Heart left ventricle (tissue), 16 donors: ENCODE measurements around the gene ZNF771. TPM values are rescaled to one million over a fixed set of nuclear protein-coding genes. Genes with fewer than 3 reads are reported as not detected.

Experiments
- ATAC-seq, 4 donors: fragments of 200-7000 bp; cut with Tn5 transposase; one replicate each; pipeline ENCODE4 v1.9.1; 2020 to 2022; ENCODE audit warnings: moderate library complexity in 4 of 4, mild to moderate bottlenecking in 3 of 4, moderate number of reproducible peaks in 1 of 4
- DNase-seq, 5 donors: peaks; one replicate each; pipeline ENCODE4 v3.0.0-alpha.2; 2020
- H3K27ac ChIP-seq, 12 donors: fragments of 200-600 bp; sonication (generic) in 4 of 12; one replicate each; pipeline versions ENCODE4 v1.5.0 to v1.8.0; 2016 to 2022; ENCODE audit warnings: mild to moderate bottlenecking in 2 of 12
- H3K27me3 ChIP-seq, 9 donors: fragments of 200-600 bp; sonication (generic) in 2 of 9; one replicate each; pipeline versions ENCODE4 v1.5.1 to v1.8.0; 2016 to 2022; ENCODE audit warnings: mild to moderate bottlenecking in 3 of 9
- H3K36me3 ChIP-seq, 9 donors: fragments of 200-600 bp; sonication (generic) in 2 of 9; one replicate each; pipeline versions ENCODE4 v1.5.0 to v1.8.0; 2018 to 2022; ENCODE audit warnings: mild to moderate bottlenecking in 2 of 9
- H3K4me1 ChIP-seq, 12 donors: fragments of 200-600 bp; sonication (generic) in 4 of 12; one replicate each; pipeline versions ENCODE4 v1.5.0 to v1.8.0; 2016 to 2022; ENCODE audit warnings: mild to moderate bottlenecking in 3 of 12
- H3K4me3 ChIP-seq, 12 donors: fragments of 200-600 bp; sonication (generic) in 4 of 12; one replicate each; pipeline versions ENCODE4 v1.5.0 to v1.8.0; 2017 to 2022; ENCODE audit warnings: mild to moderate bottlenecking in 9 of 12, moderate library complexity in 4 of 12
- H3K9me3 ChIP-seq, 12 donors: fragments of 200-600 bp; sonication (generic) in 4 of 12; one replicate each; pipeline versions ENCODE4 v1.5.0 to v1.8.0; 2016 to 2022; ENCODE audit warnings: mild to moderate bottlenecking in 1 of 12
- POLR2A ChIP-seq, 2 donors: fragments of 450-650 bp; IDR thresholded peaks; one replicate each; pipeline ENCODE4 v1.6.1; 2017; ENCODE audit warnings: antibody characterized with exemption in 2 of 2, mild to moderate bottlenecking in 2 of 2, moderate library complexity in 2 of 2
- WGBS, 4 donors: extraction: QIAGEN DNeasy Blood & Tissue Kit in 2 of 4; methylation state at CpG; one replicate each; pipeline versions ENCODE4 v1.1.5 to v1.1.7; 2013 to 2018; 5-methylcytosine and 5-hydroxymethylcytosine counted together
- intact Hi-C, 10 donors: fragments of 100-400 bp; cut with DNase I; formaldehyde crosslinking; loops; one replicate each; pipeline versions ENCODE4 v1.11.1 to v1.14.2; 2022
- polyA plus RNA-seq, 2 donors: library from polyadenylated mRNA; stranded (reverse); fragments of 200-250 nt; gene quantifications; one replicate each; pipeline ENCODE4 v1.2.3, GENCODE V29; 2013
- total RNA-seq, 9 donors: library from RNA; depleted of rRNA in 2 of 9; stranded (reverse); fragments of >200 nt in 2 of 9; fragmentation: NEBNext Ultra II Directional in 3 of 9; extraction: Animal tissue kit (Norgen Biotek cat#: 25700) in 3 of 9; gene quantifications; one replicate each; pipeline versions ENCODE4 v1.1.0 to v1.2.4, GENCODE V29; 2016 to 2023
- TF ChIP-seq, protein P1 (sequence below), 12 donors: fragments of 200-600 bp; sonication (generic) in 4 of 12; IDR thresholded peaks; one replicate each; pipeline versions ENCODE4 v1.5.0 to v1.8.0; 2018 to 2022; ENCODE audit warnings: antibody characterized with exemption in 12 of 12, mild to moderate bottlenecking in 5 of 12
- donor health status: ischemic (EF 13 %, LVEDD 7.1; RV severe dilation, severe dysfunction).
- donor health status: healthy with polysubstance abuse.
- donor health status: DM: no; HTN: yes; CAD: no.
- donor health status: DM: no; HTN: no; CAD: no.
- donor health status: ischemic (EF 25% LVEDD 6.9; RV normal size, moderate dysfunction).
- donor health status: ischemic (EF 25% LVEDD 5.7; RV mildly dilated, moderate dysfunction).
- donor health status: healthy.
- donor health status: DM: yes; HTN: yes; CAD: no.
- donor health status: ischemic (EF 35%, LVEDD 5.7; RV mildly dilated, moderate dysfunction).
- donor health status: nonischemic (EF 11% LVEDD 7.7; RV severe dilation, severe dysfunction).
- donor health status: DM: yes; HTN: yes; CAD: no.
- donor health status: PGD.
- donor health status: ischemic (EF 29% LVEDD 5.4; RV normal size, mild dysfunction).
- donor health status: nonischemic (EF 23%, LVEDD 6.1; RV moderate dilation, normal function).

ZNF771 gene
- total and polyA plus RNA-seq, 11 donors = 4.4 to 18.8 (median 6.8) TPM

- WGBS, 4 donors = 18 to 23% (median 21%) methylated on average over 11 of the region's 11 CpGs
- Histone ChIP-seq H3K27ac (peak overlapping the region; percentile 64 to 95 (median 88)), H3K27me3 (no peaks in the 10 kb centered on the region), H3K4me3 (peak overlapping the region; percentile 6 to 60 (median 52)), H3K4me1 (peaks cover 0 to 42% (median 28%) of the 10 kb centered on the region in 12 donors), H3K9me3 (no peaks in the 10 kb centered on the region), H3K36me3 (peaks cover 0 to 9% (median 2%) of the 10 kb centered on the region in 9 donors)
- no peak for DNase-seq
- intact Hi-C loops = loop anchor here in 1 of 10 donors (2.0 kb wide), 1 partner anchor 17 kb away; the partner anchor contains the start of gene CD2BP2
- no peak for ATAC-seq
- TF ChIP-seq, protein P1, sequence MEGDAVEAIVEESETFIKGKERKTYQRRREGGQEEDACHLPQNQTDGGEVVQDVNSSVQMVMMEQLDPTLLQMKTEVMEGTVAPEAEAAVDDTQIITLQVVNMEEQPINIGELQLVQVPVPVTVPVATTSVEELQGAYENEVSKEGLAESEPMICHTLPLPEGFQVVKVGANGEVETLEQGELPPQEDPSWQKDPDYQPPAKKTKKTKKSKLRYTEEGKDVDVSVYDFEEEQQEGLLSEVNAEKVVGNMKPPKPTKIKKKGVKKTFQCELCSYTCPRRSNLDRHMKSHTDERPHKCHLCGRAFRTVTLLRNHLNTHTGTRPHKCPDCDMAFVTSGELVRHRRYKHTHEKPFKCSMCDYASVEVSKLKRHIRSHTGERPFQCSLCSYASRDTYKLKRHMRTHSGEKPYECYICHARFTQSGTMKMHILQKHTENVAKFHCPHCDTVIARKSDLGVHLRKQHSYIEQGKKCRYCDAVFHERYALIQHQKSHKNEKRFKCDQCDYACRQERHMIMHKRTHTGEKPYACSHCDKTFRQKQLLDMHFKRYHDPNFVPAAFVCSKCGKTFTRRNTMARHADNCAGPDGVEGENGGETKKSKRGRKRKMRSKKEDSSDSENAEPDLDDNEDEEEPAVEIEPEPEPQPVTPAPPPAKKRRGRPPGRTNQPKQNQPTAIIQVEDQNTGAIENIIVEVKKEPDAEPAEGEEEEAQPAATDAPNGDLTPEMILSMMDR (IDR thresholded peaks at IDR 0.05) = peak in 4 of 12 donors; percentile 1 to 2 (median 2)
- TF ChIP-seq POLR2A (IDR thresholded peaks at IDR 0.05) = no peak
Measured at GRCh38 chr16:30371248-30371816, 36.1 kb upstream of the ZNF771 start.

DNA sequence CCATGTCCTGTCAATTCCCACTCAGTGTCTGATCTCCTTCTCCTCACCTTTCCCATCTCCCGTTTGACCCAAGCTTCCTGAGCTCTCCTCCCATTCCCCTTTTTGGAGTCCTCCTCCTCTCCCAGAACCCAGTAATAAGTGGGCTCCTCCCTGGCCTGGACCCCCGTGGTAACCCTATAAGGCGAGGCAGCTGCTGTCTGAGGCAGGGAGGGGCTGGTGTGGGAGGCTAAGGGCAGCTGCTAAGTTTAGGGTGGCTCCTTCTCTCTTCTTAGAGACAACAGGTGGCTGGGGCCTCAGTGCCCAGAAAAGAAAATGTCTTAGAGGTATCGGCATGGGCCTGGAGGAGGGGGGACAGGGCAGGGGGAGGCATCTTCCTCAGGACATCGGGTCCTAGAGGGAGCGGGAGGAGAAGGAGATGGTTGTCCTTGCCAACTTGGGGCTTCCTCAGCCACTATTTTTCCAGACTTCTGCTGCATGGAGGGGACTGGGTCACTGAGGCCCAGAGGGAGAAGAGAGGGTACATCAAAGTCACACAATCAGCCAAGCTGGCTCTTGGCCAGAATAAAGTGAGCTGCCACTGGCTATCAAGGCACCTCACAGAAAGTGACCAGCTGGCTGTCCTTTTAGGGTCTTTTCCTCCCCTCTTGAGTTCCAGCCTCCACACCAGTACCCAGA lies 35.2 kb upstream of the ZNF771 start:
- no peak for TF ChIP-seq POLR2A (IDR thresholded peaks at IDR 0.05)
- TF ChIP-seq, protein P1 (IDR thresholded peaks at IDR 0.05) = no peak
- ATAC-seq (no peak), DNase-seq (peak in 2 of 5 donors; percentile 30 to 32)
- H3K27ac ChIP-seq = peak overlapping the region in 8 of 12 donors; percentile 57 to 95 (median 88)
- H3K9me3 ChIP-seq = no peaks in the 10 kb centered on the region
- peaks cover 0 to 41% (median 26%) of the 10 kb centered on the region in 12 donors for H3K4me1 ChIP-seq
- peaks cover 0 to under 1% (median 0%) of the 10 kb centered on the region in 9 donors for H3K36me3 ChIP-seq
- intact Hi-C loops = no loop called here
- H3K27me3 ChIP-seq = no peaks in the 10 kb centered on the region
- WGBS, 4 donors = 72 to 76% (median 74%) methylated on average over 6 of the region's 6 CpGs
- H3K4me3 ChIP-seq = no peak overlapping the region

DNA sequence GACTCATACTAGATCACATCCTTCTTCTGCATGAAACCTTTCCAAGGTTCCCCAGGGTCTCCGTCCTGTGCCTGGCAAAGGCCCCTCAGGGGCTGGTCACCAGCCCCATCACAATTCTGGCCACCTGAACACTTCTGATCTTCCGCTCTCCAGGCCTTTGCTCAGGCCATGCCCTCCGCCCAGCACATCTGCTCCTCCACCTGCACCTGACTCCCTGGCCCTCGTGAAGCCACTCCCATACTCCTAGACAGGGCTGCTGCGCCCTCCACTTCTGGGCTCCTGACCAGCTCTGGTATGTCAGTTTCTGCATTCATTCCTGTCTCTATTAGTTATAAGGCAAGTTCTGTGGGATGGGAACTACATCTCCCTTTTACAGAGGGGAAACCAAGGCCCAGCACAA lies 34.7 kb upstream of the ZNF771 start:
- H3K27ac ChIP-seq = peak overlapping the region in 3 of 12 donors; percentile 85 to 89 (median 88)
- intact Hi-C loops = no loop called here
- no peaks in the 10 kb centered on the region for H3K27me3 ChIP-seq
- no peaks in the 10 kb centered on the region for H3K36me3 ChIP-seq
- WGBS, 4 donors = 90 to 92% (median 91%) methylated on average over 5 of the region's 5 CpGs
- DNase-seq (no peak), ATAC-seq (no peak)
- no peak overlapping the region for H3K4me3 ChIP-seq
- peaks cover 0 to 40% (median 24%) of the 10 kb centered on the region in 12 donors for H3K4me1 ChIP-seq
- TF ChIP-seq, protein P1 (IDR thresholded peaks at IDR 0.05) = no peak
- no peak for TF ChIP-seq POLR2A (IDR thresholded peaks at IDR 0.05)
- H3K9me3 ChIP-seq = no peaks in the 10 kb centered on the region

DNA sequence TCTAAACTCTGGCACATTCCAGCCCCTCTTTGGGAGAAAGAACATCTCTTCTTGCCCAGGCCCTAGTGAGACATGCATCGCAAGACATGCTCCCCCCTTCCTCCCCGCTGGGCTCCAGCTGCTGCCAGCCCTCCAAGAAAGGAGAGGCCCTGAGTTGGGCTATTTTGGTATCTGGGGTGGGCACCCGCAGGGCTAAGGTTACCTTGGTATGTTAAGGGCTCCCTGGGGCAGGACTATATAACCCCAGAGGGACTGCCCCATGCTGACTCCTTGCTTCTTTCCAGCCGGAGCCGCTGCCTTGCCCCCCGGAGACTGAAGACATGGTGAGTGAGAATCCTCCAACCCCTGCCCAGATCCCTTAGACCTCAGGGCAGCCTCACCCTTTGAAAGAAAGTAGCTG lies 32.9 kb upstream of the ZNF771 start, which contains the start of gene MYL11:
Gene MYL11 (plus strand): TSS at position 265 of the 400 bp plus-strand sequence. CDS start 56 bp downstream, at position 321.
- DNase-seq = peak in 1 of 5 donors; percentile 15
- Histone ChIP-seq H3K27me3 (no peaks in the 10 kb centered on the region), H3K4me1 (peaks cover 0 to 34% (median 22%) of the 10 kb centered on the region in 12 donors), H3K36me3 (no peaks in the 10 kb centered on the region), H3K9me3 (no peaks in the 10 kb centered on the region), H3K4me3 (no peak within 1 kb of the TSS), H3K27ac (no peak within 1 kb of the TSS)
- TF ChIP-seq POLR2A (IDR thresholded peaks at IDR 0.05) = no peak
- TF ChIP-seq, protein P1 (IDR thresholded peaks at IDR 0.05) = no peak
- ATAC-seq = no peak
- 81 to 90% (median 85%) methylated on average over 6 of the region's 6 CpGs for WGBS, 4 donors
- intact Hi-C loops = no loop called here
